GM19099 (cell line): Measurements from ENCODE around the gene APBB2.

Experiments
- POLR2A ChIP-seq: IDR thresholded peaks from 3 replicates; pipeline ENCODE4 v1.6.1; 2011; ENCODE audit warnings: low read depth; ENCODE audit not compliant: insufficient read length; ENCODE audit errors: extremely low read depth

Gene APBB2

GRCh38 chr4:40995850-40996249, 218.5 kb downstream of the APBB2 start:
- no peak for TF ChIP-seq POLR2A

GRCh38 chr4:40992472-40993295, 221.7 kb downstream of the APBB2 start:
- no peak for TF ChIP-seq POLR2A

- TF ChIP-seq POLR2A = no peak
Measured at GRCh38 chr4:40991908-40992307, 222.4 kb downstream of the APBB2 start.

GRCh38 chr4:40990899-40991265, 223.5 kb downstream of the APBB2 start:
- TF ChIP-seq POLR2A = no peak

- TF ChIP-seq POLR2A = no peak
Measured at GRCh38 chr4:40990236-40990898, 224.0 kb downstream of the APBB2 start.

GRCh38 chr4:40987151-40987550, 227.2 kb downstream of the APBB2 start:
- TF ChIP-seq POLR2A = no peak

GRCh38 chr4:40986375-40986774, 228.0 kb downstream of the APBB2 start:
- no peak for TF ChIP-seq POLR2A

GRCh38 chr4:40984051-40984450, 230.3 kb downstream of the APBB2 start:
- no peak for TF ChIP-seq POLR2A

- no peak for TF ChIP-seq POLR2A
Measured at GRCh38 chr4:40980318-40980883, 233.9 kb downstream of the APBB2 start.

GRCh38 chr4:40978548-40978947, 235.8 kb downstream of the APBB2 start:
- TF ChIP-seq POLR2A = no peak

- no peak for TF ChIP-seq POLR2A
Measured at GRCh38 chr4:40976343-40976742, 238.0 kb downstream of the APBB2 start.

- TF ChIP-seq POLR2A = no peak
Measured at GRCh38 chr4:40972722-40973121, 241.6 kb downstream of the APBB2 start.

GRCh38 chr4:40971338-40971737, 243.0 kb downstream of the APBB2 start:
- no peak for TF ChIP-seq POLR2A

GRCh38 chr4:40969501-40969900, 244.8 kb downstream of the APBB2 start:
- no peak for TF ChIP-seq POLR2A

- no peak for TF ChIP-seq POLR2A
Measured at GRCh38 chr4:40967550-40967949, 246.8 kb downstream of the APBB2 start.

GRCh38 chr4:40966091-40966490, 248.3 kb downstream of the APBB2 start:
- no peak for TF ChIP-seq POLR2A

- no peak for TF ChIP-seq POLR2A
Measured at GRCh38 chr4:40963897-40964478, 250.4 kb downstream of the APBB2 start.
